A204.1 (cell line): ENCODE results near the gene WDR47.
"Not testable (repeated sequence)": the region's sequence is repeated elsewhere in the genome, so short reads cannot be mapped to it uniquely, and the experiment has no call there.

Experiments
- FAIRE-seq: peaks from 2 replicates; lab custom pipeline; 2012; peaks lifted over from hg19 to GRCh38; lab: Jason Lieb, UNC

WDR47 gene

GRCh38 chr1:109050228-109050995 lies 8.5 kb upstream of the WDR47 start:
- no peak for FAIRE-seq

GRCh38 chr1:109048335-109048734 lies 6.4 kb upstream of the WDR47 start:
- no peak for FAIRE-seq

GRCh38 chr1:109047339-109047738 lies 5.4 kb upstream of the WDR47 start:
- FAIRE-seq: no peak

GRCh38 chr1:109046671-109047070 lies 4.8 kb upstream of the WDR47 start:
- FAIRE-seq: no peak

- FAIRE-seq: no peak
These were observed 3.7 kb upstream of the WDR47 start for GRCh38 chr1:109045595-109045994.

- FAIRE-seq: no peak
These were observed 797 bp downstream of the WDR47 start for GRCh38 chr1:109040989-109041620.

GRCh38 chr1:109040627-109040988 lies 1.3 kb downstream of the WDR47 start:
- FAIRE-seq: no peak

GRCh38 chr1:109034382-109034781 lies 7.5 kb downstream of the WDR47 start:
- FAIRE-seq: no peak

- not testable (repeated sequence) for FAIRE-seq
These were observed 12.4 kb downstream of the WDR47 start for GRCh38 chr1:109029493-109029892.

- FAIRE-seq: peak; percentile 37
These were observed 14.1 kb downstream of the WDR47 start for GRCh38 chr1:109027841-109028240.

- FAIRE-seq: no peak
These were observed 16.2 kb downstream of the WDR47 start for GRCh38 chr1:109025694-109026093.

GRCh38 chr1:109024646-109025045 lies 17.3 kb downstream of the WDR47 start:
- FAIRE-seq: no peak

GRCh38 chr1:109020693-109021257 lies 21.1 kb downstream of the WDR47 start:
- no peak for FAIRE-seq

- FAIRE-seq: not testable (repeated sequence)
These were observed 24.2 kb downstream of the WDR47 start for GRCh38 chr1:109017719-109018118.

- no peak for FAIRE-seq
These were observed 24.8 kb downstream of the WDR47 start for GRCh38 chr1:109017134-109017533.

GRCh38 chr1:109011335-109011734 lies 30.6 kb downstream of the WDR47 start:
- FAIRE-seq: no peak

- not testable (repeated sequence) for FAIRE-seq
These were observed 45.3 kb downstream of the WDR47 start for GRCh38 chr1:108996622-108997021.

- no peak for FAIRE-seq
These were observed 58.8 kb downstream of the WDR47 start for GRCh38 chr1:108983114-108983513.

GRCh38 chr1:108976658-108977057 lies 65.2 kb downstream of the WDR47 start:
- no peak for FAIRE-seq

- FAIRE-seq: no peak
These were observed 69.0 kb downstream of the WDR47 start for GRCh38 chr1:108972951-108973350.

- FAIRE-seq: no peak
These were observed 72.6 kb downstream of the WDR47 start for GRCh38 chr1:108969346-108969745.

- FAIRE-seq: peak; percentile 55
These were observed 78.7 kb downstream of the WDR47 start, which contains the start of gene CLCC1 for GRCh38 chr1:108963052-108963686. CLCC1 (minus strand) TSS chr1:108963484; CDS start chr1:108950437, 13,047 bp downstream.

- FAIRE-seq: no peak
These were observed 79.2 kb downstream of the WDR47 start for GRCh38 chr1:108962681-108963051.
